ENCODE results near the gene SERINC5. TPM values are rescaled to one million over a fixed set of nuclear protein-coding genes. Genes with fewer than 3 reads are reported as not detected.

Gene SERINC5
- total and polyA plus RNA-seq, 8 donors, result 36.7 to 80.7 (median 47.1) TPM

GRCh38 chr5:80195837-80196400 is 59.9 kb downstream of the SERINC5 start:
- no peak overlapping the region for H3K4me3 ChIP-seq
- no peak for DNase-seq
- no peak for ATAC-seq
- intact Hi-C loops (cut with DNase I), result no loop called here
- peaks cover 39 to 40% of the 10 kb centered on the region in 2 donors for H3K4me1 ChIP-seq
- no peaks in the 10 kb centered on the region for H3K36me3 ChIP-seq
- H3K27ac ChIP-seq, result no peak overlapping the region
- H3K9me3 ChIP-seq, result no peaks in the 10 kb centered on the region
- TF ChIP-seq CTCF (IDR thresholded peaks at IDR 0.05), result no peak
- no peaks in the 10 kb centered on the region for H3K27me3 ChIP-seq

GRCh38 chr5:80194468-80194867 is 61.4 kb downstream of the SERINC5 start:
- Histone ChIP-seq H3K36me3 (no peaks in the 10 kb centered on the region), H3K27me3 (no peaks in the 10 kb centered on the region), H3K4me1 (peaks cover 40 to 44% of the 10 kb centered on the region in 2 donors), H3K9me3 (no peaks in the 10 kb centered on the region), H3K27ac (peak overlapping the region in 1 of 2 donors; percentile 65), H3K4me3 (no peak overlapping the region)
- DNase-seq (no peak), ATAC-seq (no peak)
- no peak for TF ChIP-seq CTCF (IDR thresholded peaks at IDR 0.05)
- intact Hi-C loops (cut with DNase I), result no loop called here

GRCh38 chr5:80193401-80193800 is 62.4 kb downstream of the SERINC5 start:
- Histone ChIP-seq H3K4me1 (peaks cover 40 to 44% of the 10 kb centered on the region in 2 donors), H3K36me3 (no peaks in the 10 kb centered on the region), H3K4me3 (no peak overlapping the region), H3K27me3 (no peaks in the 10 kb centered on the region), H3K27ac (peak overlapping the region; percentile 16 to 65), H3K9me3 (no peaks in the 10 kb centered on the region)
- DNase-seq (no peak), ATAC-seq (no peak)
- intact Hi-C loops (cut with DNase I), result no loop called here
- TF ChIP-seq CTCF (IDR thresholded peaks at IDR 0.05), result no peak

GRCh38 chr5:80192507-80193241 is 63.2 kb downstream of the SERINC5 start:
- H3K27ac ChIP-seq, result peak overlapping the region; percentile 16 to 65
- H3K27me3 ChIP-seq, result no peaks in the 10 kb centered on the region
- DNase-seq (peak in 2 of 4 donors; percentile 51 to 53), ATAC-seq (peak; percentile 55)
- no peaks in the 10 kb centered on the region for H3K9me3 ChIP-seq
- H3K4me1 ChIP-seq, result peaks cover 42 to 46% of the 10 kb centered on the region in 2 donors
- H3K36me3 ChIP-seq, result no peaks in the 10 kb centered on the region
- no peak for TF ChIP-seq CTCF (IDR thresholded peaks at IDR 0.05)
- H3K4me3 ChIP-seq, result no peak overlapping the region
- intact Hi-C loops (cut with DNase I), result no loop called here

- intact Hi-C loops (cut with DNase I), result no loop called here
- peaks cover 49 to 53% of the 10 kb centered on the region in 2 donors for H3K4me1 ChIP-seq
Measured at GRCh38 chr5:80191991-80192398, 63.9 kb downstream of the SERINC5 start.

More at GRCh38 chr5:80191991-80192398, 63.9 kb downstream of the SERINC5 start:
- H3K27me3 ChIP-seq, result no peaks in the 10 kb centered on the region
- peak overlapping the region; percentile 16 to 65 for H3K27ac ChIP-seq
- no peaks in the 10 kb centered on the region for H3K9me3 ChIP-seq
- DNase-seq (peak in 1 of 4 donors; percentile 48), ATAC-seq (peak; percentile 33)
- H3K4me3 ChIP-seq, result no peak overlapping the region
- no peaks in the 10 kb centered on the region for H3K36me3 ChIP-seq
- no peak for TF ChIP-seq CTCF (IDR thresholded peaks at IDR 0.05)

All from left lung (tissue), 10 donors.